Mammary epithelial cell (primary cell): ENCODE measurements around the gene IL2.

ENCODE experiments used
- CTCF ChIP-seq, 2 donors: IDR thresholded peaks in 1 of 2; conservative IDR thresholded peaks in 1 of 2; 2 replicates each; pipeline ENCODE4 v1.5.1; 2011 to 2012; ENCODE audit warnings: inconsistent platforms in 2 of 2, low read length in 2 of 2, mild to moderate bottlenecking in 2 of 2, control low read depth in 1 of 2, low read depth in 1 of 2; ENCODE audit not compliant: insufficient read depth in 1 of 2; ENCODE audit errors: extremely low read depth in 1 of 2
- EZH2 ChIP-seq: IDR thresholded peaks from 2 replicates; pipeline ENCODE4 v1.6.1; 2012; ENCODE audit warnings: low read length, inconsistent platforms, borderline replicate concordance

- TF ChIP-seq CTCF (conservative IDR thresholded peaks at IDR 0.05 in 1 of 2, IDR thresholded peaks at IDR 0.05 in 1 of 2; ENCODE audit: extremely low read depth in 1 of 2, insufficient read depth in 1 of 2, low read depth in 1 of 2, low read length in 2 of 2) (no peak), EZH2 (no peak)
Measured at GRCh38 chr4:122475233-122475632, 18.7 kb upstream of the IL2 start.
